Fibroblast of the aortic adventitia (primary cell): Measurements from ENCODE around the gene SLIRP. TPM values are rescaled to one million over a fixed set of nuclear protein-coding genes. Genes with fewer than 3 reads are reported as not detected.

Experiments used
- DNase-seq: peaks from one replicate; pipeline ENCODE4 v3.0.0-alpha.2; 2010; ENCODE audit warnings: low read depth
- H3K4me3 ChIP-seq: 2 replicates; pipeline ENCODE4 v1.5.1; 2011; ENCODE audit warnings: low read depth, mild to moderate bottlenecking, control low read depth, low read length, moderate library complexity
- total RNA-seq: library from RNA; depleted of rRNA; stranded (reverse); fragments of >200 nt; gene quantifications from 2 replicates; pipeline ENCODE4 v1.2.3, GENCODE V29; 2012; ENCODE audit warnings: low replicate concordance
- TF ChIP-seq, protein P1 (sequence below): IDR thresholded peaks from 2 replicates; pipeline ENCODE4 v1.5.1; 2011; ENCODE audit warnings: mild to moderate bottlenecking, low read length, control low read depth, inconsistent platforms; ENCODE audit not compliant: insufficient read depth

Gene SLIRP
- total RNA-seq, 1 donor, result 209 TPM

DNA sequence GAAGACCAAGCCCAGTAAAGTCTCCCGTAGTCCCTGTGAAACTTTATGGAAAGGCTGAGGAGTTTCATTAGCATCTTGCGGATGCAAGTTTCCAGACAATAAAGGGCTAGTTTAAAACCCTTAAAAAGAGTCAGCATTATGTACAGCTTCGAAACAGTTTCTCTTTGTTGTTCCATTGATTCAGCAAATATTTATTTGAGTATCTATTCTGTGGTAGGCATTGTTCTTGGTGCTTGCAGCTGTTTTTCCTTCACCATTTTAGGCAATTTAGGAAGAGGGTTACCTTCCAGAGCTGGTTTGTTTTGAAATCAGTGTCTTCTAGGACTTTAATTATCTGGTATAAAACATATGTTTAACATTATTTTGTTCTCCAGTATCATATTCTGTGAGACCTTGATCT, 1.5 kb downstream of the SLIRP start:
- TF ChIP-seq, protein P1, sequence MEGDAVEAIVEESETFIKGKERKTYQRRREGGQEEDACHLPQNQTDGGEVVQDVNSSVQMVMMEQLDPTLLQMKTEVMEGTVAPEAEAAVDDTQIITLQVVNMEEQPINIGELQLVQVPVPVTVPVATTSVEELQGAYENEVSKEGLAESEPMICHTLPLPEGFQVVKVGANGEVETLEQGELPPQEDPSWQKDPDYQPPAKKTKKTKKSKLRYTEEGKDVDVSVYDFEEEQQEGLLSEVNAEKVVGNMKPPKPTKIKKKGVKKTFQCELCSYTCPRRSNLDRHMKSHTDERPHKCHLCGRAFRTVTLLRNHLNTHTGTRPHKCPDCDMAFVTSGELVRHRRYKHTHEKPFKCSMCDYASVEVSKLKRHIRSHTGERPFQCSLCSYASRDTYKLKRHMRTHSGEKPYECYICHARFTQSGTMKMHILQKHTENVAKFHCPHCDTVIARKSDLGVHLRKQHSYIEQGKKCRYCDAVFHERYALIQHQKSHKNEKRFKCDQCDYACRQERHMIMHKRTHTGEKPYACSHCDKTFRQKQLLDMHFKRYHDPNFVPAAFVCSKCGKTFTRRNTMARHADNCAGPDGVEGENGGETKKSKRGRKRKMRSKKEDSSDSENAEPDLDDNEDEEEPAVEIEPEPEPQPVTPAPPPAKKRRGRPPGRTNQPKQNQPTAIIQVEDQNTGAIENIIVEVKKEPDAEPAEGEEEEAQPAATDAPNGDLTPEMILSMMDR, result no peak
- H3K4me3 ChIP-seq, result peak overlapping the region; percentile 97
- DNase-seq, result no peak

DNA sequence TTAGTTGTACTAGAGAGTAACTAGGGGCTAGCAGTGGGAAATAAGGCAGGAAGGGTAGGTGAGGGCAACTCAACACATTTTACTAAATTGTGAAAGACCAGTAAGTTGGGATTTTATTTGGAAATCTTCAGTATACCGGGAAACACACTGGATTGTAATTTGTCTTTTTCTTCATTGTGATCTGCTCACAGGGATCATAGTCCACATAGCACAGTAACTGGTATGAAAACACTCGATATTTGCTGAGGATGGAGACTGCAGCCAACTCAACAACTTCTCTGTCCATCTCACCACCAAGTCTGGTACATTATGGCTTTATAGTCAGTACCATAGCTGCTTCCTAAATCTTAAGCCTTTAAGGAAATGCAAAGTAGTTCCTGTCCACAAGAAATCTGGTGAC, 2.5 kb downstream of the SLIRP start:
- no peak overlapping the region for H3K4me3 ChIP-seq
- TF ChIP-seq, protein P1, result no peak
- no peak for DNase-seq

DNA sequence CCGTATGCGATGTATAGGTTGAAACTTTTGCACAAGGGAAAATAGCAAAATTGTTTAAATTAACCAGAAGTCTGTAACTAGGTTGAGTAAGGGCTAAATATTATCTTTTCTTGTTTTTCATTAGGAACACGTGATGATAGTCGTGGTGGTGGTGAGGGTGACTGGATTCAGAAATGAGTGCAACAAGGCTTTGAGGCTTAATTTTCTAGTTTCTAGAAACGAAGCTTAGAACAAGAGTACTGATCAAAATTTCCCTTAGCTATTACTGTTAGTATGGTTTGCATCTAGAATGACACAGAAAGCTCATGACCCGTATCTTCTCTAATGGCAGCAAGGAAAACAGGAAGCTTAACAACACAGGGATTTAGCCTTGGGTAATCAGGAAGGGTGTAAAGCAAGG, 7.0 kb downstream of the SLIRP start:
- H3K4me3 ChIP-seq, result no peak overlapping the region
- TF ChIP-seq, protein P1, result no peak
- DNase-seq, result no peak

- TF ChIP-seq, protein P1, result no peak
- no peak overlapping the region for H3K4me3 ChIP-seq
- no peak for DNase-seq
Observed at GRCh38 chr14:77717608-77718305, 9.9 kb downstream of the SLIRP start.

DNA sequence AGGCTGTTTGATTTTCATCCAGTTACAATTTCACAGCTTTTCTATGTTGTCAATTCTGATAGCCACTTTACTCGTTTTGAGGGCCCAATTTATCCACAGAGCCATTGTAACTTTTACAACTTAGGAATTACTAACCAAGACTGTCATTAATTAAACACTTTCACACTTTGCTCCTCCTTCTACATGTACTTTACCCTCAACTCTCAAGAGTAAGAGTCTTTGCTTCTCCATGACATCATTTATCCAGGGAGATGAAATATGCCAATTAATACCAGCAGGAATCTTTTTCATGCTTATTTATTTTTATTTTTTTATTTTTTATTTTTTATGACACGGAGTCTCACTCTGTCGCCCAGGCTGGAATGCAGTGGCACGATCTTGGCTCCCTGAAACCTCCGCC, 13.5 kb downstream of the SLIRP start:
- no peak for DNase-seq
- TF ChIP-seq, protein P1, result no peak
- no peak overlapping the region for H3K4me3 ChIP-seq

- TF ChIP-seq, protein P1, result no peak
- no peak for DNase-seq
Observed at GRCh38 chr14:77722301-77722700, 14.4 kb downstream of the SLIRP start.

DNA sequence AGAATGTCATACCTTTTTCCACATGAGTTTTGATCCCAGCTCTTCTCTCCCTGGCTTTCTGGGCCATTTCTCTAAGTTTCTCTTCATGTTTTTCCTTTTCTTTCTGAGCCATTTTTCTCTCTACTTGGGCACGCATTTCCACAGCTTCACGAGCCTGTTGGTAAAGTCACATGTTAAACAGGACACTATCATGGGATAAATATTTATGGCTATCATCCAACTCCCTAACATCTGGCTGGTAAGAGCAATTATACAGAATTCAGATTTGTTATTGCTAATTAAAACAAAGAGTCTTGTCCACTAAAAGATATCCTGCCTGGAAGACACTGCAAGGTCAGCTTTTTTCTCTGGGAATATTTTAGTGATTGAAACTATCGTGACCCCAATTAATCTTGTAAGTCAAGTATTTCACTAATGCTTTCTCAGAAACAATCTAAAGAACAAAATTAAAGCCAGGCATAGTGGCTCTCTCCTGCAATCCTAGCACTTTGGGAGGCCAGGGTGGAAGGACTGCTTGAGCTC, 23.1 kb downstream of the SLIRP start:
- no peak for DNase-seq
- no peak overlapping the region for H3K4me3 ChIP-seq
- TF ChIP-seq, protein P1, result no peak

More at GRCh38 chr14:77722301-77722700, 14.4 kb downstream of the SLIRP start:
- H3K4me3 ChIP-seq, result no peak overlapping the region
